HG02571 (cell line): ENCODE measurements around the gene PNMA6F.

Source experiments
- ATAC-seq: cut with Tn5 transposase; IDR thresholded peaks from one replicate; pipeline ENCODE4 v1.9.1; 2021; ENCODE audit warnings: mild to moderate bottlenecking, moderate library complexity; ENCODE audit not compliant: unreplicated experiment

The PNMA6F gene

GRCh38 chrX:153321381-153322124, at the start of gene PNMA6F:
TSS of gene PNMA6F (minus strand) at chrX:153321767. CDS start at chrX:153320674, 1,093 bp downstream.
- no peak for ATAC-seq

GRCh38 chrX:153371256-153371655, 49.7 kb upstream of the PNMA6F start:
- no peak for ATAC-seq

- ATAC-seq = no peak
Observed at GRCh38 chrX:153370293-153371055, 48.9 kb upstream of the PNMA6F start.

GRCh38 chrX:153366878-153367538, 45.4 kb upstream of the PNMA6F start:
- ATAC-seq = no peak

GRCh38 chrX:153366119-153366518, 44.6 kb upstream of the PNMA6F start:
- no peak for ATAC-seq

- no peak for ATAC-seq
Observed at GRCh38 chrX:153365670-153366069, 44.1 kb upstream of the PNMA6F start.

- ATAC-seq = no peak
Observed at GRCh38 chrX:153361781-153362397, 40.3 kb upstream of the PNMA6F start.

- ATAC-seq = no peak
Observed at GRCh38 chrX:153357877-153358276, 36.3 kb upstream of the PNMA6F start.

- no peak for ATAC-seq
Observed at GRCh38 chrX:153353416-153353815, 31.8 kb upstream of the PNMA6F start.

- no peak for ATAC-seq
Observed at GRCh38 chrX:153352858-153353257, 31.3 kb upstream of the PNMA6F start.

- no peak for ATAC-seq
Observed at GRCh38 chrX:153351981-153352380, 30.4 kb upstream of the PNMA6F start.

- ATAC-seq = no peak
Observed at GRCh38 chrX:153349952-153350351, 28.4 kb upstream of the PNMA6F start.

- no peak for ATAC-seq
Observed at GRCh38 chrX:153348421-153348820, 26.9 kb upstream of the PNMA6F start.

GRCh38 chrX:153347530-153347929, 26.0 kb upstream of the PNMA6F start:
- ATAC-seq = no peak

GRCh38 chrX:153343674-153344073, 22.1 kb upstream of the PNMA6F start:
- no peak for ATAC-seq

GRCh38 chrX:153342762-153343558, 21.4 kb upstream of the PNMA6F start:
- ATAC-seq = no peak

GRCh38 chrX:153340111-153340510, 18.5 kb upstream of the PNMA6F start:
- no peak for ATAC-seq

- ATAC-seq = no peak
Observed at GRCh38 chrX:153339662-153340061, 18.1 kb upstream of the PNMA6F start.

GRCh38 chrX:153338836-153339235, 17.3 kb upstream of the PNMA6F start:
- no peak for ATAC-seq

GRCh38 chrX:153336988-153337387, 15.4 kb upstream of the PNMA6F start:
- no peak for ATAC-seq
